LNCaP clone FGC (cell line): Measurements from ENCODE around the gene SLC23A3.
A peak's percentile ranks its signal among the peaks of the same experiment; 100 is the strongest.

Experiments used
- DNase-seq: peaks from one replicate; pipeline ENCODE4 v3.0.0-alpha.2; 2011; ENCODE audit warnings: low read depth
- H3K4me3 ChIP-seq: 2 replicates; pipeline ENCODE4 v1.5.1; 2011; ENCODE audit warnings: mild to moderate bottlenecking, low read depth, low read length, control low read depth
- CTCF ChIP-seq: IDR thresholded peaks from 2 replicates; pipeline ENCODE4 v1.5.1; 2012; ENCODE audit warnings: mild to moderate bottlenecking; ENCODE audit not compliant: control insufficient read depth, insufficient read depth; ENCODE audit errors: extremely low read depth

SLC23A3 gene

DNA sequence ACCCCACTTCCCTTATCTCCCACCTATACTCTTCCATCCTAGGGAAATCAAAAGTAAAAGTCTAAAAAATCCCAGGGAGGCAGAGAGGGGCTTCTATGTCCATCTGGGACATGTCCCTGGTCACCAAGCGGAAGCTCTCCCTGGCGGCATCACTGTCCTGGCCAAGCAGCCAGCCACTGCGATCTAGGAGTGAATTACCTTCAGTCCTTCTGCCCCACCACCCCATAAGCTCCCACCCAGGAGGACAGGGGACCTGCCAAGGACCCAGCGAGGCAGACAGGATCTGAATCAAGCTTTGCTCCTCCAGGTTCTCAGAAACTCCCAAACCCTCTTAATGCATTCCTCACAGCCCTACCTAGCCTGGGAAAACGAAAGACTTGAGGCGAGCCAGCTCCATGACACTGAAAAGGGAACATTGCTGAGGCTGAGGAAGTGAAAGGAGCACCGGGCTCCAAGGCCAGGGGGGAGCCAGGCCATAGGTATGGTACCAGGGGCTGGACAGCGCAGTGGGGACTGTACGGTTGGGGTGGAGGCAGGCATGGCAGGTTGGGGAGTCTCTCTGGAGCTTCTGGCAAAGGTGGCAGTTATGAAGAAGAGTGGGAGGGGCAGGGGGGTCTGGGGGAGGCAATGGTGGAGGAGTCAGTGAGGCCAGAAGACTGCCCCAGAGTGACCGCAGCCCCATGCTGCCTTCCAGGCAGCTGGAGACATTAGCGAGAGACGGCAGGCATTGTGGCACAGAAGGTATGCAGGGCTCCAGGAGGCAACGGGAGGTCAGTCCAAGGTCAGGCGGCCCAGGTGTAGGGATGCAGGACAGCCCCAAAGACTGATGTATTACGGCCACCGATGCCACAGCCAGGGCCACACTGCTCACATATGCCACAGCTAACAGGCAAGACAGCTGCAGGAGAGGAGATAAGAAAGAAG is 2.7 kb upstream of the SLC23A3 start:
- no peak for DNase-seq
- no peak overlapping the region for H3K4me3 ChIP-seq
- TF ChIP-seq CTCF: no peak

DNA sequence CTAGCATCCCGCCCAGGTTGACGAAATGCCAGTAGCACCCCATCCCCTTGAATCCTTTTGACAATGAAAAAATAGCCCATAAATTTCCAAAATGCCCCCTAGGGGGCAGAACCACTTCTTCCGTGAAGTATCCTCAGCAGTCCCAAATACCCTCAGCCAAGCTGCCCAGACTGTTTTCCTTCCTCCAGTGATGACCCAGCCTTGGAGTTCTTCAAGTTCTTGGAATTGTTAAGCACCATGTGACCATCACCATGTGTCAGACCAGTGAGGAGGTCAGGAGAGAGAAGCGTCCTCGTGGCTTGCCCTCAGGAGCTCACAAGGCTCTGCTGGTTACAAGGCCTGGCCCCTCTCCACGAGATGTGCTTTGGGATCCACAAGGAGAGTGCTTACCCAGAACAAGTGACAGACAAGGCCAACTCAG is 1.4 kb upstream of the SLC23A3 start:
- H3K4me3 ChIP-seq: no peak overlapping the region
- DNase-seq: no peak
- peak; percentile 44; the same call in 1 of the 2 replicates for TF ChIP-seq CTCF

DNA sequence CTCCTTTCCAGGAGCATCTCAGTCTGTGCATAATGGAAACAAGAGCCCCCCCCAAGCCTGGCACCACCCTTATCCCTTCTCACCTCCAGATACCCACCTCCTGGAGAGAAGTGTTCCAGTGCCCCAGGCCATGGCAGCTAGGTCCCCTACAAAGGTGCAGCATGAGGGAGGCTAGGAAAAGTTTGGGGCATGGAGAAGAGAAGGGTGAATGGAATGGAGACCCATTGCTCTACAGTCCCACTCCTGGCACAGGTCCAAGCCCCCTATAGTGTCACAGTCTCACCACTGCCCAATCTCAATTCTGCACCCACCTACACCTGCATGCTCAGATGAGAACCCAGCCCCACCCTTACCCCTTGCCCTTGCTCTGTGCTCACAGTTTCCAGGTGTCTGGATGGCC is 897 bp downstream of the SLC23A3 start:
- DNase-seq: no peak
- TF ChIP-seq CTCF: no peak
- H3K4me3 ChIP-seq: no peak overlapping the region

- no peak overlapping the region for H3K4me3 ChIP-seq
- DNase-seq: no peak
- TF ChIP-seq CTCF: no peak
These were observed 1.3 kb downstream of the SLC23A3 start for GRCh38 chr2:219168526-219168925.

GRCh38 chr2:219167997-219168396 is 1.8 kb downstream of the SLC23A3 start:
- DNase-seq: no peak
- TF ChIP-seq CTCF: no peak
- H3K4me3 ChIP-seq: no peak overlapping the region

- TF ChIP-seq CTCF: no peak
- no peak overlapping the region for H3K4me3 ChIP-seq
- no peak for DNase-seq
These were observed 4.5 kb downstream of the SLC23A3 start for GRCh38 chr2:219165058-219165911.
